ENCODE measurements around the gene SLC24A4.

GRCh38 chr14:92417759-92418158 is 94.8 kb downstream of the SLC24A4 start:
- TF ChIP-seq CTCF (conservative IDR thresholded peaks at IDR 0.05; ENCODE audit: low read length) (no peak), EZH2phosphoT487 (IDR thresholded peaks at IDR 0.05; ENCODE audit: borderline replicate concordance) (no peak)
